Measurements from ENCODE around the gene DBNL.

- TF ChIP-seq CTCF (IDR thresholded peaks at IDR 0.05; ENCODE audit: poor library complexity) (no peak), EZH2 (IDR thresholded peaks at IDR 0.05; ENCODE audit: borderline replicate concordance) (no peak), EZH2phosphoT487 (IDR thresholded peaks at IDR 0.05; ENCODE audit: low read depth, severe bottlenecking, unreplicated experiment) (no peak)
These were observed 15.0 kb downstream of the DBNL start for GRCh38 chr7:44059219-44060090.
